MG63 (cell line): ENCODE results near the gene SMG5. TPM values are rescaled to one million over a fixed set of nuclear protein-coding genes. Genes with fewer than 3 reads are reported as not detected.

Experiments
- DNase-seq: peaks from one replicate; pipeline ENCODE4 v3.0.0-alpha.2; 2020
- H3K27me3 ChIP-seq: fragments of 250-450 bp; sonication (Bioruptor Pico); 2 replicates; pipeline ENCODE4 v1.5.1; 2020; ENCODE audit warnings: mild to moderate bottlenecking, moderate library complexity
- H3K36me3 ChIP-seq: fragments of 250-450 bp; sonication (Bioruptor Pico); 2 replicates; pipeline ENCODE4 v1.5.1; 2020; ENCODE audit warnings: mild to moderate bottlenecking, moderate library complexity
- H3K4me3 ChIP-seq: fragments of 250-450 bp; sonication (Bioruptor Pico); 2 replicates; pipeline ENCODE4 v1.5.1; 2020; ENCODE audit warnings: mild to moderate bottlenecking, moderate library complexity
- H3K9me3 ChIP-seq: fragments of 250-450 bp; sonication (Bioruptor Pico); 2 replicates; pipeline ENCODE4 v1.5.1; 2020; ENCODE audit warnings: mild to moderate bottlenecking, moderate library complexity
- total RNA-seq: library from RNA; depleted of rRNA; stranded (reverse); fragments of >200 nt; shearing (Covaris generic); gene quantifications from 2 replicates; pipeline ENCODE4 v1.2.3, GENCODE V29; 2014; ENCODE audit warnings: low replicate concordance

The SMG5 gene
- total RNA-seq, 1 experiment from 2014 or later = 99.5 TPM

- Histone ChIP-seq H3K4me3 (no peak overlapping the region), H3K9me3 (no peaks in the 10 kb centered on the region), H3K27me3 (no peaks in the 10 kb centered on the region), H3K36me3 (peaks cover 35% of the 10 kb centered on the region)
- peak; percentile 38 for DNase-seq
Measured at GRCh38 chr1:156284757-156285156, 2.1 kb upstream of the SMG5 start.

- Histone ChIP-seq H3K9me3 (no peaks in the 10 kb centered on the region), H3K4me3 (peak within 1 kb of the TSS; percentile 92), H3K27me3 (no peaks in the 10 kb centered on the region), H3K36me3 (peaks cover 38% of the 10 kb centered on the region)
- DNase-seq = no peak
Measured at GRCh38 chr1:156284112-156284511, 1.5 kb upstream of the SMG5 start, which contains the start of gene TMEM79. Gene TMEM79, plus strand, starts transcription at chr1:156284325. Its CDS starts 902 bp downstream, at chr1:156285227.

GRCh38 chr1:156283521-156283920, 896 bp upstream of the SMG5 start:
- H3K36me3 ChIP-seq = peaks cover 37% of the 10 kb centered on the region

GRCh38 chr1:156281693-156282478, 739 bp downstream of the SMG5 start:
- Histone ChIP-seq H3K9me3 (no peaks in the 10 kb centered on the region), H3K36me3 (peaks cover 50% of the 10 kb centered on the region), H3K27me3 (no peaks in the 10 kb centered on the region), H3K4me3 (peak overlapping the region; percentile 92)
- peak; percentile 48 for DNase-seq

More at GRCh38 chr1:156283521-156283920, 896 bp upstream of the SMG5 start:
- no peak for DNase-seq
- Histone ChIP-seq H3K9me3 (no peaks in the 10 kb centered on the region), H3K4me3 (peak overlapping the region; percentile 92), H3K27me3 (no peaks in the 10 kb centered on the region)

GRCh38 chr1:156281281-156281680, 1.3 kb downstream of the SMG5 start:
- DNase-seq = peak; percentile 62
- Histone ChIP-seq H3K36me3 (peaks cover 52% of the 10 kb centered on the region), H3K9me3 (no peaks in the 10 kb centered on the region), H3K27me3 (no peaks in the 10 kb centered on the region), H3K4me3 (peak overlapping the region; percentile 92)

- H3K4me3 ChIP-seq = no peak overlapping the region
- no peaks in the 10 kb centered on the region for H3K27me3 ChIP-seq
- peaks cover 58% of the 10 kb centered on the region for H3K36me3 ChIP-seq
- no peaks in the 10 kb centered on the region for H3K9me3 ChIP-seq
- no peak for DNase-seq
Measured at GRCh38 chr1:156279837-156280236, 2.8 kb downstream of the SMG5 start.

- Histone ChIP-seq H3K9me3 (no peaks in the 10 kb centered on the region), H3K4me3 (no peak overlapping the region), H3K27me3 (no peaks in the 10 kb centered on the region), H3K36me3 (peaks cover 84% of the 10 kb centered on the region)
- DNase-seq = no peak
Measured at GRCh38 chr1:156276966-156277381, 5.7 kb downstream of the SMG5 start.

GRCh38 chr1:156276532-156276931, 6.1 kb downstream of the SMG5 start:
- peaks cover 85% of the 10 kb centered on the region for H3K36me3 ChIP-seq
- H3K4me3 ChIP-seq = no peak overlapping the region
- DNase-seq = no peak
- no peaks in the 10 kb centered on the region for H3K27me3 ChIP-seq
- no peaks in the 10 kb centered on the region for H3K9me3 ChIP-seq

- Histone ChIP-seq H3K27me3 (no peaks in the 10 kb centered on the region), H3K4me3 (no peak overlapping the region), H3K9me3 (no peaks in the 10 kb centered on the region), H3K36me3 (peaks cover 87% of the 10 kb centered on the region)
- no peak for DNase-seq
Measured at GRCh38 chr1:156270314-156270713, 12.3 kb downstream of the SMG5 start.

- Histone ChIP-seq H3K4me3 (no peak overlapping the region), H3K36me3 (peaks cover 86% of the 10 kb centered on the region), H3K27me3 (no peaks in the 10 kb centered on the region), H3K9me3 (no peaks in the 10 kb centered on the region)
- no peak for DNase-seq
Measured at GRCh38 chr1:156268336-156268735, 14.3 kb downstream of the SMG5 start.

GRCh38 chr1:156266051-156266450, 16.6 kb downstream of the SMG5 start:
- no peak for DNase-seq
- no peaks in the 10 kb centered on the region for H3K9me3 ChIP-seq
- H3K27me3 ChIP-seq = no peaks in the 10 kb centered on the region
- H3K4me3 ChIP-seq = no peak overlapping the region
- peaks cover 88% of the 10 kb centered on the region for H3K36me3 ChIP-seq

GRCh38 chr1:156263288-156263655, 19.4 kb downstream of the SMG5 start:
- H3K36me3 ChIP-seq = peaks cover 93% of the 10 kb centered on the region
- H3K4me3 ChIP-seq = no peak overlapping the region
- DNase-seq = peak; percentile 60
- H3K9me3 ChIP-seq = no peaks in the 10 kb centered on the region
- no peaks in the 10 kb centered on the region for H3K27me3 ChIP-seq

- DNase-seq = peak; percentile 91
- no peaks in the 10 kb centered on the region for H3K27me3 ChIP-seq
- no peaks in the 10 kb centered on the region for H3K9me3 ChIP-seq
- no peak overlapping the region for H3K4me3 ChIP-seq
- H3K36me3 ChIP-seq = peaks cover 93% of the 10 kb centered on the region
Measured at GRCh38 chr1:156262461-156263287, 20.0 kb downstream of the SMG5 start.

GRCh38 chr1:156260896-156261295, 21.7 kb downstream of the SMG5 start:
- no peaks in the 10 kb centered on the region for H3K27me3 ChIP-seq
- DNase-seq = no peak
- no peaks in the 10 kb centered on the region for H3K9me3 ChIP-seq
- peaks cover 90% of the 10 kb centered on the region for H3K36me3 ChIP-seq
- H3K4me3 ChIP-seq = no peak overlapping the region

GRCh38 chr1:156259805-156260204, 22.8 kb downstream of the SMG5 start:
- no peak for DNase-seq
- H3K27me3 ChIP-seq = no peaks in the 10 kb centered on the region
- H3K9me3 ChIP-seq = no peaks in the 10 kb centered on the region
- peaks cover 92% of the 10 kb centered on the region for H3K36me3 ChIP-seq
- no peak overlapping the region for H3K4me3 ChIP-seq

- Histone ChIP-seq H3K36me3 (peaks cover 94% of the 10 kb centered on the region), H3K27me3 (no peaks in the 10 kb centered on the region), H3K4me3 (no peak overlapping the region), H3K9me3 (no peaks in the 10 kb centered on the region)
- no peak for DNase-seq
Measured at GRCh38 chr1:156258859-156259258, 23.8 kb downstream of the SMG5 start.

- H3K9me3 ChIP-seq = no peaks in the 10 kb centered on the region
- H3K27me3 ChIP-seq = no peaks in the 10 kb centered on the region
- H3K4me3 ChIP-seq = no peak overlapping the region
- no peak for DNase-seq
- peaks cover 95% of the 10 kb centered on the region for H3K36me3 ChIP-seq
Measured at GRCh38 chr1:156257711-156258110, 24.9 kb downstream of the SMG5 start.
